Epidermal melanocyte (primary cell): ENCODE results near the gene LRPAP1.
"Not testable (repeated sequence)": the region's sequence is repeated elsewhere in the genome, so short reads cannot be mapped to it uniquely, and the experiment has no call there.

Source experiments
- DNase-seq: peaks from one replicate; pipeline ENCODE4 v3.0.0; 2011; ENCODE audit warnings: low spot score; ENCODE audit not compliant: insufficient read length

LRPAP1 gene

GRCh38 chr4:3462790-3463415, 69.3 kb downstream of the LRPAP1 start, which contains the start of gene DOK7:
TSS of gene DOK7 (plus strand) at chr4:3463306. CDS start at chr4:3463376, 70 bp downstream.
- no peak for DNase-seq

GRCh38 chr4:3462321-3462789, 69.9 kb downstream of the LRPAP1 start:
- DNase-seq: no peak

GRCh38 chr4:3461515-3462291, 70.5 kb downstream of the LRPAP1 start:
- DNase-seq: no peak

DNA sequence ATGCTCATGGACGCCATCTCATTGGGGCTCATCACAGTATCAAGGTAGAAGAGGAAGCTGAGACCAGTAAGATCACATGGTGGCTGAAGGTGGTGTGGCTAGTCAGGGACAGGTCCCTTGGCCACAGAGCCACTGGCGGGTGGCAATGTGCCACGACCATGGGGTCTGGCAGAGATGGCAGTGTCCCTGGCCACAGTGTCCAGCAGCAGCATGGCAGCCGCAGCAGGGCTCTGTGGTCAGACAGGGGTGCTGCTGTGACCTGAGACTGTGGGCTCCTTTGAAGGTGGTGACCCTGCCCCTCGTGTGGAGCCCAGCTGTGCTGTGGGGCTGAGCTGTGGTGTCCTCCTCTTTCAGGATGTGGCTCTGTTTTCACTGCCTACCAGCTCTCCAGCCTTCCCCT, 71.3 kb downstream of the LRPAP1 start:
- no peak for DNase-seq

- DNase-seq: not testable (repeated sequence)
Observed at GRCh38 chr4:3459156-3459555, 73.1 kb downstream of the LRPAP1 start.

DNA sequence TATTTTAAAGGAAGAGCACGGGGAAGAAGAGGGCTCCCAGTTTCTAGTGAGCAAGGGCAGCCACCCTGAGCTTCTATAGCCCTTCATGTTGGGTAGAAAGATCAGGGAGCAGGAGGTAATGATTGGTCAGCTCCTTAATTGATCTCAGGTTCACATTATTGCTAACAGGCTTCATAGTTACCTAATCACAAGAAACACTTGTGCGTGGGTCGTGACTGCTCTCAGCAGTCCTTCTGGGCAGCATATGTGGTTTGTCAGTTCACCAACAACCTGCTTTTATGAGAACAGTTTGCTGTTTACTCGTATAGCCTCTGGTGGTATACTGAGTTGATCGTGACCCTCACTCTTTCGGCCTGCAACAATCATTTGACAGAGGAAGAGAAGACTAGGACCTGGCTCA, 73.9 kb downstream of the LRPAP1 start:
- no peak for DNase-seq

GRCh38 chr4:3455596-3455995, 76.6 kb downstream of the LRPAP1 start:
- DNase-seq: not testable (repeated sequence)
